ENCODE measurements around the gene OTUD7B.

DNA sequence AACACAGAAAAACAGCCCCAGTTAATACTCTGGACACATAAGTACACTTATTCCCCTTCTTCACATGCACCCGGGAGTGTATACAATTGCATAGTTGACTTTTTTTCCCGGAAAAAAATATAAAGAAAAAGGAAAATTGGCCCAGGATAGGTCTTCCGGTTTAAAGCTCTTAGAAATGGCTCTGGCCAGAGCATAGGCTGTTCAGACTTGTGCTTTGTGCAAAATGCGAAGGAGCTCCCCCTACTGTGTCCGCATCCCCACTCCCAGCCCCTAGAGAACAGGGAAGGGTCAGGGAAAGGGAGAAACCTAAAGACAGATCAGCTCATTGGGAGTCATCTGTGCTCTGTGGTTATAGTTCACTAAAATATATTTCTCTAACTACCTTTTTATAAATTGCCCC is 68.3 kb downstream of the OTUD7B start:
- TF ChIP-seq, protein P1, sequence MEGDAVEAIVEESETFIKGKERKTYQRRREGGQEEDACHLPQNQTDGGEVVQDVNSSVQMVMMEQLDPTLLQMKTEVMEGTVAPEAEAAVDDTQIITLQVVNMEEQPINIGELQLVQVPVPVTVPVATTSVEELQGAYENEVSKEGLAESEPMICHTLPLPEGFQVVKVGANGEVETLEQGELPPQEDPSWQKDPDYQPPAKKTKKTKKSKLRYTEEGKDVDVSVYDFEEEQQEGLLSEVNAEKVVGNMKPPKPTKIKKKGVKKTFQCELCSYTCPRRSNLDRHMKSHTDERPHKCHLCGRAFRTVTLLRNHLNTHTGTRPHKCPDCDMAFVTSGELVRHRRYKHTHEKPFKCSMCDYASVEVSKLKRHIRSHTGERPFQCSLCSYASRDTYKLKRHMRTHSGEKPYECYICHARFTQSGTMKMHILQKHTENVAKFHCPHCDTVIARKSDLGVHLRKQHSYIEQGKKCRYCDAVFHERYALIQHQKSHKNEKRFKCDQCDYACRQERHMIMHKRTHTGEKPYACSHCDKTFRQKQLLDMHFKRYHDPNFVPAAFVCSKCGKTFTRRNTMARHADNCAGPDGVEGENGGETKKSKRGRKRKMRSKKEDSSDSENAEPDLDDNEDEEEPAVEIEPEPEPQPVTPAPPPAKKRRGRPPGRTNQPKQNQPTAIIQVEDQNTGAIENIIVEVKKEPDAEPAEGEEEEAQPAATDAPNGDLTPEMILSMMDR (IDR thresholded peaks at IDR 0.05; ENCODE audit: low read length), result no peak
- no peak for TF ChIP-seq EZH2 (IDR thresholded peaks at IDR 0.05; ENCODE audit: borderline replicate concordance, low read length)
